ENCODE results near the gene ZMYND11. TPM values are rescaled to one million over a fixed set of nuclear protein-coding genes. Genes with fewer than 3 reads are reported as not detected.
"Not testable (repeated sequence)": the region's sequence is repeated elsewhere in the genome, so short reads cannot be mapped to it uniquely, and the experiment has no call there.

The ZMYND11 gene
- total RNA-seq, 1 experiment from 2014 or later = 18.8 TPM

- Histone ChIP-seq H3K36me3 (replicated peaks; ENCODE audit: control insufficient read depth, insufficient read depth, low read length) (no peaks in the 10 kb centered on the region), H3K4me3 (ENCODE audit: insufficient read depth, low read depth, low read length) (no peak overlapping the region), H3K27me3 (ENCODE audit: control insufficient read depth, insufficient read depth, low read length) (no peaks in the 10 kb centered on the region)
- no peak for DNase-seq
These were observed 99.6 kb downstream of the ZMYND11 start for GRCh38 chr10:234708-235406.

- Histone ChIP-seq H3K4me3 (ENCODE audit: insufficient read depth, low read depth, low read length) (no peak overlapping the region), H3K36me3 (replicated peaks; ENCODE audit: control insufficient read depth, insufficient read depth, low read length) (no peaks in the 10 kb centered on the region), H3K27me3 (ENCODE audit: control insufficient read depth, insufficient read depth, low read length) (no peaks in the 10 kb centered on the region)
- DNase-seq = no peak
These were observed 100.7 kb downstream of the ZMYND11 start for GRCh38 chr10:235915-236314.

GRCh38 chr10:239109-239508 lies 103.9 kb downstream of the ZMYND11 start:
- no peak overlapping the region for H3K4me3 ChIP-seq (ENCODE audit: insufficient read depth, low read depth, low read length)
- no peaks in the 10 kb centered on the region for H3K27me3 ChIP-seq (ENCODE audit: control insufficient read depth, insufficient read depth, low read length)
- no peaks in the 10 kb centered on the region for H3K36me3 ChIP-seq (replicated peaks; ENCODE audit: control insufficient read depth, insufficient read depth, low read length)
- no peak for DNase-seq

GRCh38 chr10:241451-241850 lies 106.2 kb downstream of the ZMYND11 start:
- no peak for DNase-seq
- Histone ChIP-seq H3K27me3 (ENCODE audit: control insufficient read depth, insufficient read depth, low read length) (no peaks in the 10 kb centered on the region), H3K4me3 (ENCODE audit: insufficient read depth, low read depth, low read length) (no peak overlapping the region), H3K36me3 (replicated peaks; ENCODE audit: control insufficient read depth, insufficient read depth, low read length) (no peaks in the 10 kb centered on the region)

- no peaks in the 10 kb centered on the region for H3K27me3 ChIP-seq (ENCODE audit: control insufficient read depth, insufficient read depth, low read length)
- no peak for DNase-seq
- peaks cover under 1% of the 10 kb centered on the region; the same call in 1 of the 2 replicates for H3K36me3 ChIP-seq (replicated peaks; ENCODE audit: control insufficient read depth, insufficient read depth, low read length)
- H3K4me3 ChIP-seq (ENCODE audit: insufficient read depth, low read depth, low read length) = no peak overlapping the region
These were observed 106.8 kb downstream of the ZMYND11 start for GRCh38 chr10:241966-242643.

GRCh38 chr10:244227-244626 lies 109.0 kb downstream of the ZMYND11 start:
- H3K4me3 ChIP-seq (ENCODE audit: insufficient read depth, low read depth, low read length) = no peak overlapping the region
- peaks cover 8% of the 10 kb centered on the region for H3K36me3 ChIP-seq (replicated peaks; ENCODE audit: control insufficient read depth, insufficient read depth, low read length)
- DNase-seq = no peak
- H3K27me3 ChIP-seq (ENCODE audit: control insufficient read depth, insufficient read depth, low read length) = no peaks in the 10 kb centered on the region

GRCh38 chr10:246431-246830 lies 111.2 kb downstream of the ZMYND11 start:
- Histone ChIP-seq H3K36me3 (replicated peaks; ENCODE audit: control insufficient read depth, insufficient read depth, low read length) (peaks cover 10% of the 10 kb centered on the region), H3K27me3 (ENCODE audit: control insufficient read depth, insufficient read depth, low read length) (no peaks in the 10 kb centered on the region), H3K4me3 (ENCODE audit: insufficient read depth, low read depth, low read length) (no peak overlapping the region)
- DNase-seq = no peak

- no peak for DNase-seq
- Histone ChIP-seq H3K36me3 (replicated peaks; ENCODE audit: control insufficient read depth, insufficient read depth, low read length) (peaks cover 10% of the 10 kb centered on the region), H3K4me3 (ENCODE audit: insufficient read depth, low read depth, low read length) (no peak overlapping the region), H3K27me3 (ENCODE audit: control insufficient read depth, insufficient read depth, low read length) (no peaks in the 10 kb centered on the region)
These were observed 112.2 kb downstream of the ZMYND11 start for GRCh38 chr10:247480-247879.

- DNase-seq = no peak
- Histone ChIP-seq H3K36me3 (replicated peaks; ENCODE audit: control insufficient read depth, insufficient read depth, low read length) (peaks cover 10% of the 10 kb centered on the region), H3K4me3 (ENCODE audit: insufficient read depth, low read depth, low read length) (no peak overlapping the region), H3K27me3 (ENCODE audit: control insufficient read depth, insufficient read depth, low read length) (no peaks in the 10 kb centered on the region)
These were observed 113.1 kb downstream of the ZMYND11 start for GRCh38 chr10:248307-248706.

- Histone ChIP-seq H3K27me3 (ENCODE audit: control insufficient read depth, insufficient read depth, low read length) (no peaks in the 10 kb centered on the region), H3K36me3 (replicated peaks; ENCODE audit: control insufficient read depth, insufficient read depth, low read length) (peaks cover 9% of the 10 kb centered on the region), H3K4me3 (ENCODE audit: insufficient read depth, low read depth, low read length) (no peak overlapping the region)
- DNase-seq = no peak
These were observed 116.8 kb downstream of the ZMYND11 start for GRCh38 chr10:251982-252582.

- Histone ChIP-seq H3K4me3 (ENCODE audit: insufficient read depth, low read depth, low read length) (no peak overlapping the region), H3K36me3 (replicated peaks; ENCODE audit: control insufficient read depth, insufficient read depth, low read length) (no peaks in the 10 kb centered on the region), H3K27me3 (ENCODE audit: control insufficient read depth, insufficient read depth, low read length) (no peaks in the 10 kb centered on the region)
- DNase-seq = no peak
These were observed 125.7 kb downstream of the ZMYND11 start for GRCh38 chr10:260819-261429.

GRCh38 chr10:264160-265073 lies 129.2 kb downstream of the ZMYND11 start:
- not testable (repeated sequence) for H3K27me3 ChIP-seq (ENCODE audit: control insufficient read depth, insufficient read depth, low read length); H3K36me3 ChIP-seq (replicated peaks; ENCODE audit: control insufficient read depth, insufficient read depth, low read length); DNase-seq; H3K4me3 ChIP-seq (ENCODE audit: insufficient read depth, low read depth, low read length)

GRCh38 chr10:265074-265440 lies 129.8 kb downstream of the ZMYND11 start:
- not testable (repeated sequence) for H3K36me3 ChIP-seq (replicated peaks; ENCODE audit: control insufficient read depth, insufficient read depth, low read length); H3K27me3 ChIP-seq (ENCODE audit: control insufficient read depth, insufficient read depth, low read length); H3K4me3 ChIP-seq (ENCODE audit: insufficient read depth, low read depth, low read length); DNase-seq
